C4-2B (cell line): Measurements from ENCODE around the gene HEYL.

ENCODE experiments used
- H3K27ac ChIP-seq: fragments of 450-650 bp; 2 replicates; pipeline ENCODE4 v1.5.1; 2017
- CTCF ChIP-seq: fragments of 450-650 bp; conservative IDR thresholded peaks from 2 replicates; pipeline ENCODE4 v1.5.1; 2017; ENCODE audit warnings: mild to moderate bottlenecking
- ZFX ChIP-seq: fragments of 450-650 bp; IDR thresholded peaks from 2 replicates; pipeline ENCODE4 v1.6.1; 2017

HEYL gene

GRCh38 chr1:39673215-39673614 is 33.8 kb upstream of the HEYL start:
- no peak overlapping the region for H3K27ac ChIP-seq
- TF ChIP-seq ZFX (no peak), CTCF (no peak)

GRCh38 chr1:39672551-39672947 is 33.1 kb upstream of the HEYL start:
- no peak; the same call in 1 of the 2 replicates for TF ChIP-seq CTCF
- TF ChIP-seq ZFX, result no peak
- H3K27ac ChIP-seq, result no peak overlapping the region

GRCh38 chr1:39671793-39672550 is 32.5 kb upstream of the HEYL start, which contains the start of gene NT5C1A:
NT5C1A (minus strand) TSS chr1:39672107; CDS start chr1:39672038, 69 bp downstream.
- TF ChIP-seq CTCF (no peak), ZFX (no peak)
- no peak within 1 kb of the TSS; the same call in 1 of the 2 replicates for H3K27ac ChIP-seq

GRCh38 chr1:39671433-39671792 is 32.0 kb upstream of the HEYL start:
- no peak overlapping the region; the same call in 1 of the 2 replicates for H3K27ac ChIP-seq
- TF ChIP-seq ZFX (no peak), CTCF (no peak)

GRCh38 chr1:39670689-39671088 is 31.2 kb upstream of the HEYL start:
- TF ChIP-seq CTCF (no peak), ZFX (no peak)
- H3K27ac ChIP-seq, result no peak overlapping the region

GRCh38 chr1:39668894-39669293 is 29.5 kb upstream of the HEYL start:
- no peak overlapping the region for H3K27ac ChIP-seq
- TF ChIP-seq ZFX (no peak), CTCF (no peak)

- no peak overlapping the region for H3K27ac ChIP-seq
- no peak for TF ChIP-seq ZFX
- no peak for TF ChIP-seq CTCF
These were observed 28.7 kb upstream of the HEYL start for GRCh38 chr1:39668111-39668510.
